Fibroblast of lung (primary cell): ENCODE results near the gene COX4I2. TPM values are rescaled to one million over a fixed set of nuclear protein-coding genes. Genes with fewer than 3 reads are reported as not detected.
"Not testable (repeated sequence)": the region's sequence is repeated elsewhere in the genome, so short reads cannot be mapped to it uniquely, and the experiment has no call there.

Source experiments
- DNase-seq, 2 donors: peaks; one replicate each; pipeline versions ENCODE4 v3.0.0 to v3.0.0-alpha.2; 2010; ENCODE audit warnings: low read depth in 2 of 2
- H2AFZ ChIP-seq: 2 replicates; pipeline ENCODE4 v1.5.1; 2012; ENCODE audit warnings: low read length, control low read depth, inconsistent platforms
- H3K27ac ChIP-seq: 2 replicates; pipeline ENCODE4 v1.5.1; 2011; ENCODE audit warnings: low read length, control low read depth; ENCODE audit not compliant: insufficient read depth
- H3K27me3 ChIP-seq: 2 replicates; pipeline ENCODE4 v1.5.1; 2011; ENCODE audit warnings: mild to moderate bottlenecking, low read length; ENCODE audit not compliant: control insufficient read depth, insufficient read depth
- H3K36me3 ChIP-seq: 2 replicates; pipeline ENCODE4 v1.5.1; 2011; ENCODE audit warnings: low read length; ENCODE audit not compliant: control insufficient read depth, insufficient read depth
- H3K4me1 ChIP-seq: 2 replicates; pipeline ENCODE4 v1.5.1; 2011; ENCODE audit warnings: low read length; ENCODE audit not compliant: control insufficient read depth, insufficient read depth; ENCODE audit errors: extremely low read depth
- H3K4me2 ChIP-seq: 2 replicates; pipeline ENCODE4 v1.5.1; 2011; ENCODE audit warnings: low read length, control low read depth; ENCODE audit not compliant: insufficient read depth; ENCODE audit errors: extremely low read depth
- H3K4me3 ChIP-seq, 4 experiments: fragments of 200-600 bp in 1 of 4; sonication (generic) in 1 of 4; replicated peaks in 1 of 4; 2 replicates each; pipeline ENCODE4 v1.5.1; 2011 to 2016; ENCODE audit warnings: low read length in 4 of 4, low read depth in 3 of 4, mild to moderate bottlenecking in 3 of 4, control low read depth in 2 of 4, inconsistent platforms in 1 of 4, mixed read lengths in 1 of 4; ENCODE audit not compliant: insufficient read depth in 1 of 4; ENCODE audit errors: control extremely low read depth in 1 of 4
- H3K79me2 ChIP-seq: 2 replicates; pipeline ENCODE4 v1.5.1; 2012; ENCODE audit warnings: mild to moderate bottlenecking, low read length, inconsistent platforms; ENCODE audit not compliant: control insufficient read depth, insufficient read depth
- H3K9ac ChIP-seq: 2 replicates; pipeline ENCODE4 v1.5.1; 2011; ENCODE audit warnings: mild to moderate bottlenecking, low read length, control low read depth; ENCODE audit not compliant: insufficient read depth
- H3K9me3 ChIP-seq: 2 replicates; pipeline ENCODE4 v1.5.1; 2012; ENCODE audit warnings: low read depth, low read length; ENCODE audit not compliant: control insufficient read depth, insufficient read depth
- H4K20me1 ChIP-seq: 2 replicates; pipeline ENCODE4 v1.5.1; 2011; ENCODE audit warnings: low read length; ENCODE audit not compliant: control insufficient read depth, insufficient read depth; ENCODE audit errors: extremely low read depth
- EZH2 ChIP-seq: IDR thresholded peaks from 2 replicates; pipeline ENCODE4 v1.5.1; 2012; ENCODE audit warnings: low read length, control low read depth, mild to moderate bottlenecking; ENCODE audit errors: missing control alignments
- polyA plus RNA-seq, 2 donors: library from polyadenylated mRNA; depleted of rRNA in 1 of 2; stranded (reverse) in 1 of 2; unstranded in 1 of 2; fragments of >200 nt; gene quantifications; 2 replicates each; pipeline ENCODE4 v1.2.1, GENCODE V29; 2011 to 2012; ENCODE audit warnings: missing spikeins in 1 of 2
- total RNA-seq: library from RNA; depleted of rRNA; stranded (reverse); fragments of >200 nt; gene quantifications from 2 replicates; pipeline ENCODE4 v1.2.1, GENCODE V29; 2014
- TF ChIP-seq, protein P1 (sequence below), 2 donors: IDR thresholded peaks in 1 of 2; conservative IDR thresholded peaks in 1 of 2; 1 replicate in 1 of 2; 2 replicates in 1 of 2; pipeline ENCODE4 v1.5.1; 2011 to 2012; ENCODE audit warnings: low read length in 2 of 2, control low read depth in 1 of 2, inconsistent platforms in 1 of 2, low read depth in 1 of 2, mild to moderate bottlenecking in 1 of 2

Gene COX4I2
- total and polyA plus RNA-seq, 2 donors (not counting 1 experiment from before 2014, with no cell fraction given) = not detected

DNA sequence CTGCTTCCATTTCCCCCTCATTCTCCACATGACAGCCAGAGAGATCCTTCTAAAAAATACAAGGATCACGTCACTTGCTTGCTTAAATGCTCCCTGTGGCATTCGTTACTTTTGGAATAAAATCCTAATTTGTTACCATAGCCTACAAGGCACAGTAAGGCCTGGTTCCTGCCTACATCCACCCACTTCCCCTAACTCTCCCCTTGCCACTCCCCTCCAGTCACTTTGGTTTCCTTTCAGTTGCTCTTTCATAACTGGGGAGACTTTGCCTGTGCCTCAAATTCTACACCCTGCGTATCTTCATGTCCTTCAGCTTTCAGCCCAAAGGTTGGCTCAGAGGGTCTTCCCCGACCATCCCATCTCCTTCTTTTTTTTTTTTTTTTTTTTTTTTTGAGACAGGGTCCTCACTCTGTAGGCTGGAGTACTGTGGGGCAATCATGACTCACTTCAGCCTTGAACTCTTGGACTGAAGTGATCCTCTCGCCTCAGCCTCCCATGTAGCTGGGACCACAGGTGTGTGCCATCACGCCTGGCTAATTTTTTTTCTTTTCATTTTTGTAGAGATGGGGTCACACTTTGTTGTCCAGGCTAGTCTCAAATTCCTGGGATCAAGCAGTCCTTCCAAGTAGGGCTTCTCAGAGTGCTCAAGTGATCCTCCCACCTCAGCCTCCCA is 20.1 kb upstream of the COX4I2 start:
- Histone ChIP-seq H4K20me1 (no peaks in the 10 kb centered on the region), H3K27ac (no peak overlapping the region), H3K9ac (no peak overlapping the region), H3K4me3 (no peak overlapping the region), H3K27me3 (no peaks in the 10 kb centered on the region), H3K4me2 (no peak overlapping the region), H2AFZ (no peak overlapping the region), H3K4me1 (no peaks in the 10 kb centered on the region), H3K9me3 (no peaks in the 10 kb centered on the region), H3K79me2 (no peaks in the 10 kb centered on the region), H3K36me3 (no peaks in the 10 kb centered on the region)
- DNase-seq = no peak
- TF ChIP-seq, protein P1, sequence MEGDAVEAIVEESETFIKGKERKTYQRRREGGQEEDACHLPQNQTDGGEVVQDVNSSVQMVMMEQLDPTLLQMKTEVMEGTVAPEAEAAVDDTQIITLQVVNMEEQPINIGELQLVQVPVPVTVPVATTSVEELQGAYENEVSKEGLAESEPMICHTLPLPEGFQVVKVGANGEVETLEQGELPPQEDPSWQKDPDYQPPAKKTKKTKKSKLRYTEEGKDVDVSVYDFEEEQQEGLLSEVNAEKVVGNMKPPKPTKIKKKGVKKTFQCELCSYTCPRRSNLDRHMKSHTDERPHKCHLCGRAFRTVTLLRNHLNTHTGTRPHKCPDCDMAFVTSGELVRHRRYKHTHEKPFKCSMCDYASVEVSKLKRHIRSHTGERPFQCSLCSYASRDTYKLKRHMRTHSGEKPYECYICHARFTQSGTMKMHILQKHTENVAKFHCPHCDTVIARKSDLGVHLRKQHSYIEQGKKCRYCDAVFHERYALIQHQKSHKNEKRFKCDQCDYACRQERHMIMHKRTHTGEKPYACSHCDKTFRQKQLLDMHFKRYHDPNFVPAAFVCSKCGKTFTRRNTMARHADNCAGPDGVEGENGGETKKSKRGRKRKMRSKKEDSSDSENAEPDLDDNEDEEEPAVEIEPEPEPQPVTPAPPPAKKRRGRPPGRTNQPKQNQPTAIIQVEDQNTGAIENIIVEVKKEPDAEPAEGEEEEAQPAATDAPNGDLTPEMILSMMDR (conservative IDR thresholded peaks at IDR 0.05 in 1 of 2, IDR thresholded peaks at IDR 0.05 in 1 of 2; ENCODE audit: low read depth in 1 of 2, low read length in 2 of 2) = no peak
- TF ChIP-seq EZH2 = no peak

DNA sequence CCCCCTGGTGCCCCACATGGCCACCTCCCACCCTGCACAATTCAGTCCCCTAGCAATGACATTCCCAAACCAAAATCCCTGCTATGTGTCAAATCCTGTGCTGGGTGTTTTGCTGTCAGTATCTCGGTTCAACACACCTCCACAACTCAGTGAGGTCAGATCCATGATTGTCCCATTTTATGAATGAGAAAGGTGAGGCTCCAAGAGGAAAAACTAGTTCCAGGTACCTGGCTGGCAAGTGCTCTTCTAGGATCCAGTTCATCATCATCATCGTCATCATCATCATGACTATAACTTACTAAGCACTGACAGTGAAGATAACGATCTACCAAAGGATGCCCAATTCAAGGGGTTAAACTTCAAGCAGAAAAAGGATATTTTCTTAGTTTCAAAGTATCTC is 17.5 kb upstream of the COX4I2 start:
- Histone ChIP-seq H2AFZ (no peak overlapping the region), H3K4me3 (no peak overlapping the region), H3K36me3 (no peaks in the 10 kb centered on the region), H3K27me3 (no peaks in the 10 kb centered on the region), H3K4me2 (no peak overlapping the region), H3K4me1 (no peaks in the 10 kb centered on the region), H3K9ac (no peak overlapping the region), H4K20me1 (no peaks in the 10 kb centered on the region), H3K27ac (no peak overlapping the region), H3K79me2 (no peaks in the 10 kb centered on the region), H3K9me3 (no peaks in the 10 kb centered on the region)
- DNase-seq = no peak
- TF ChIP-seq, protein P1 (conservative IDR thresholded peaks at IDR 0.05 in 1 of 2, IDR thresholded peaks at IDR 0.05 in 1 of 2; ENCODE audit: low read depth in 1 of 2, low read length in 2 of 2) = no peak
- no peak for TF ChIP-seq EZH2

DNA sequence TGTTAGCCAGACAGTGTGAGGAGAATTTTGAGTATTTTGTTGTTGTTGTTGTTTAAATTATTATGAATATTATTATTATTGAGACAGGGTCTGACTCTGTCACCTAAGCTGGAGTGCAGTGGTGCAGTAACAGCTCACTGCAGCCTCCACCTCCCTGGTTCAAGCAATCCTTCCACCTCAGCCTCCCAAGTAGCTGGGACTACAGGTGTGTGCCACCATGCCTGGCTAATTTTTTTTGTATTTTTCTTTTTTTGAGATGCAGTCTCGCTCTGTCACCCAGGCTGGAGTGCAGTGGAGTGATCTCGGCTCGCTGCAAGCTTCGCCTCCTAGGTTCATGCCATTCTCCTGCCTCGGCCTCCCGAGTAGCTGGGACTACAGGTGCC is 14.6 kb upstream of the COX4I2 start:
- H3K27ac ChIP-seq, H3K36me3 ChIP-seq, H3K4me1 ChIP-seq, H4K20me1 ChIP-seq, H3K27me3 ChIP-seq, H3K79me2 ChIP-seq, H3K9ac ChIP-seq, DNase-seq, H3K4me3 ChIP-seq, H3K4me2 ChIP-seq, H2AFZ ChIP-seq, H3K9me3 ChIP-seq: not testable (repeated sequence)

DNA sequence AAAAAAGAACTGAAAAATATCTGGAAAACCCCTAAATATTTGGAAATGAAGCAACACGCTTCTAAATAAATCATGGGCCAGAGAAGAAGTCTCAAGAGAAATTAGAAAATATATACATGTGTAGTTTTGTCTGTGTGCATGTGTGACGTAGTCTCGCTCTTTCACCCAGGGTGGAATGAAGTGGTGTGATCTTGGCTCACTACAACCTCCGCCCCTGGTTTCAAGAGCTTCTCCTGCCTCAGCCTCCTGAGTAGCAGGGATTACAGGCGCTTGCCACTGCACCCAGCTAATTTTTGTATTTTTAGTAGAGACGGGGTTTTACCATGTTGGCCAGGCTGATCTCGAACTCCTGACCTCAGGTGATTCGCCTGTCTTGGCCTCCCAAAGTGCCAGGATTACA is 11.2 kb upstream of the COX4I2 start:
- H4K20me1 ChIP-seq, H3K4me2 ChIP-seq, H3K4me3 ChIP-seq, H3K9me3 ChIP-seq, H2AFZ ChIP-seq, H3K9ac ChIP-seq, H3K4me1 ChIP-seq, DNase-seq, H3K79me2 ChIP-seq, H3K27me3 ChIP-seq, H3K27ac ChIP-seq, H3K36me3 ChIP-seq: not testable (repeated sequence)

DNA sequence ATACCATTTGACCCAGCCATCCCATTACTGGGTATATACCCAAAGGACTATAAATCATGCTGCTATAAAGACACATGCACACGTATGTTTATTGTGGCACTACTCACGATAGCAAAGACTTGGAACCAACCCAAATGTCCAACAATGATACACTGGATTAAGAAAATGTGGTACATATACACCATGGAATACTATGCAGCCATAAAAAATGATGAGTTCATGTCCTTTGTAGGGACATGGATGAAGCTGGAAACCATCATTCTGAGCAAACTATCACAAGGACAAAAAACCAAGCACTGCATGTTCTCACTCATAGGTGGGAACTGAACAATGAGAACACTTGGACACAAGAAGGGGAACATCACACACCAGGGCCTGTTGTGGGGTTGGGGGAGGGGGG is 9.7 kb upstream of the COX4I2 start:
- not testable (repeated sequence) for H3K79me2 ChIP-seq

More for the DNA sequence above, 9.7 kb upstream of the COX4I2 start:
- not testable (repeated sequence) for H3K9ac ChIP-seq, H3K4me1 ChIP-seq, H3K4me3 ChIP-seq, H3K27me3 ChIP-seq, H3K9me3 ChIP-seq, H3K4me2 ChIP-seq, H4K20me1 ChIP-seq, H2AFZ ChIP-seq, H3K36me3 ChIP-seq, DNase-seq, H3K27ac ChIP-seq
